Prostate gland (tissue), 2 donors: Measurements from ENCODE around the gene GRIN1. TPM values are rescaled to one million over a fixed set of nuclear protein-coding genes. Genes with fewer than 3 reads are reported as not detected.

ENCODE experiments used
- DNase-seq: peaks from one replicate; pipeline ENCODE4 v3.0.0-alpha.2; 2019; ENCODE audit warnings: low spot score
- H3K27ac ChIP-seq, 2 donors: fragments of 200-600 bp; sonication (generic); 2 replicates each; pipeline ENCODE4 v1.5.1; 2017 to 2019
- H3K27me3 ChIP-seq: fragments of 200-600 bp; sonication (generic); replicated peaks from 2 replicates; pipeline ENCODE4 v1.5.1; 2019; ENCODE audit not compliant: insufficient read depth
- H3K36me3 ChIP-seq, 2 donors: fragments of 200-600 bp; sonication (generic); 1 replicate in 1 of 2; 2 replicates in 1 of 2; pipeline versions ENCODE4 v1.5.1 to v1.8.1; 2017 to 2019
- H3K4me1 ChIP-seq: fragments of 200-600 bp; sonication (generic); replicated peaks from 2 replicates; pipeline ENCODE4 v1.5.1; 2019
- H3K4me3 ChIP-seq, 2 donors: fragments of 200-600 bp; sonication (generic); 2 replicates each; pipeline ENCODE4 v1.5.1; 2017 to 2019
- H3K9me3 ChIP-seq: fragments of 200-600 bp; sonication (generic); 2 replicates; pipeline ENCODE4 v1.5.1; 2017
- POLR2A ChIP-seq: fragments of 450-650 bp; IDR thresholded peaks from one replicate; pipeline ENCODE4 v1.6.1; 2016; ENCODE audit warnings: antibody characterized with exemption, mild to moderate bottlenecking
- POLR2AphosphoS5 ChIP-seq: sonication (generic); formaldehyde crosslinking; IDR thresholded peaks from one replicate; pipeline ENCODE4 v1.6.1; 2017; ENCODE audit warnings: antibody characterized with exemption
- WGBS: methylation state at CpG from one replicate; pipeline ENCODE4 v1.1.5; 2018; 5-methylcytosine and 5-hydroxymethylcytosine counted together
- intact Hi-C: fragments of 100-400 bp; cut with DNase I; formaldehyde crosslinking; loops from one replicate; pipeline ENCODE4 v1.14.2; 2022
- total RNA-seq, 2 donors: library from RNA; depleted of rRNA; stranded (reverse); fragments of >200 nt; gene quantifications; one replicate each; pipeline ENCODE4 v1.1.0, GENCODE V29; 2016
- TF ChIP-seq, protein P1 (sequence below), 4 experiments: fragments of 200-600 bp in 2 of 4; fragments of 450-650 bp in 2 of 4; sonication (generic) in 2 of 4; IDR thresholded peaks; 1 replicate in 3 of 4; 2 replicates in 1 of 4; pipeline ENCODE4 v1.5.1; 2016 to 2019; ENCODE audit warnings: antibody characterized with exemption in 4 of 4, mild to moderate bottlenecking in 2 of 4, moderate library complexity in 2 of 4

GRIN1 gene
- total RNA-seq, 2 donors from 2014 or later: 0.59 to 1.8 TPM

DNA sequence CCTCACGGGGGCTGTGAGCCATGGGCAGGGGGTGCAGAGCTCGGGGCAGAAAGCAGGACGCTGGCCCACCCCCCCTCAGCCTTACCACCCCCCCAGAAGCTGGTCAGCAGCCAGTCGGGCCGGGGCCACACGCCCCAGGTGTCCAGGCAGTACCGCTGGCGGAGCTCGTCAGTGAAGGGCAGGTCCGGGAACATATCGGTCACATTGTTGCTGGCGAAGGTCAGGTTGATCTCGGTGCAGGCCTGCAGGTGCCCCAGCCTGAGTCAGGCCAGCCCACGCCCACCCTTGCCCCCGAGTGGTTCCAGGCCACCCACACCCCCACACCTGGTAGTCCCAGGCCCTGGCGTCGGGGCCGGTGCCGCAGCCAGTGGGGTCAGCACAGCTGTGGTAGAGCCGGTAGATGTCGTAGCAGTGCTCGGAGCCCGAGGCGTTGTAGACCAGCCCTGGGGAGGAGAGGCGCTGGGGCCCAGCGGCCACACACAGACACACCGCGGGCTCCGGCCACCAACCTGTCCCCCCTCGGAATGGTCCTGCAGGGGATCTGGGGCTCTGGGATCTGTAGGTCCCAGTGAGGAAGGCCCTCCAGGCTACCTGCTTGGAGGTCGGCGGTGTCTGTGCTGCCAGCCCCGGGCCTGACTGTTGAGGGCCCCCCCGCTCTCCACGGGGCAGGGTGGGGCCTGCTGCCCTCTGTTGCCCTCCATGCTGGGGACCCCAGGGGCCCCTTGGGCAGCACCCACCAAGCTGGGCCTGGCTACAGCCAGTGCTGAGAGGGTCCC lies 27.0 kb upstream of the GRIN1 start:
- Histone ChIP-seq H3K9me3 (no peaks in the 10 kb centered on the region), H3K27me3 (no peaks in the 10 kb centered on the region), H3K27ac (no peak overlapping the region), H3K36me3 (peaks cover 0 to 15% of the 10 kb centered on the region in 2 donors), H3K4me1 (no peaks in the 10 kb centered on the region), H3K4me3 (no peak overlapping the region)
- 91% methylated on average over 19 of the region's 35 CpGs for WGBS
- no peak for DNase-seq
- intact Hi-C loops: no loop called here
- no peak for TF ChIP-seq POLR2AphosphoS5
- TF ChIP-seq, protein P1, sequence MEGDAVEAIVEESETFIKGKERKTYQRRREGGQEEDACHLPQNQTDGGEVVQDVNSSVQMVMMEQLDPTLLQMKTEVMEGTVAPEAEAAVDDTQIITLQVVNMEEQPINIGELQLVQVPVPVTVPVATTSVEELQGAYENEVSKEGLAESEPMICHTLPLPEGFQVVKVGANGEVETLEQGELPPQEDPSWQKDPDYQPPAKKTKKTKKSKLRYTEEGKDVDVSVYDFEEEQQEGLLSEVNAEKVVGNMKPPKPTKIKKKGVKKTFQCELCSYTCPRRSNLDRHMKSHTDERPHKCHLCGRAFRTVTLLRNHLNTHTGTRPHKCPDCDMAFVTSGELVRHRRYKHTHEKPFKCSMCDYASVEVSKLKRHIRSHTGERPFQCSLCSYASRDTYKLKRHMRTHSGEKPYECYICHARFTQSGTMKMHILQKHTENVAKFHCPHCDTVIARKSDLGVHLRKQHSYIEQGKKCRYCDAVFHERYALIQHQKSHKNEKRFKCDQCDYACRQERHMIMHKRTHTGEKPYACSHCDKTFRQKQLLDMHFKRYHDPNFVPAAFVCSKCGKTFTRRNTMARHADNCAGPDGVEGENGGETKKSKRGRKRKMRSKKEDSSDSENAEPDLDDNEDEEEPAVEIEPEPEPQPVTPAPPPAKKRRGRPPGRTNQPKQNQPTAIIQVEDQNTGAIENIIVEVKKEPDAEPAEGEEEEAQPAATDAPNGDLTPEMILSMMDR (IDR thresholded peaks at IDR 0.05): no peak
- no peak for TF ChIP-seq POLR2A

DNA sequence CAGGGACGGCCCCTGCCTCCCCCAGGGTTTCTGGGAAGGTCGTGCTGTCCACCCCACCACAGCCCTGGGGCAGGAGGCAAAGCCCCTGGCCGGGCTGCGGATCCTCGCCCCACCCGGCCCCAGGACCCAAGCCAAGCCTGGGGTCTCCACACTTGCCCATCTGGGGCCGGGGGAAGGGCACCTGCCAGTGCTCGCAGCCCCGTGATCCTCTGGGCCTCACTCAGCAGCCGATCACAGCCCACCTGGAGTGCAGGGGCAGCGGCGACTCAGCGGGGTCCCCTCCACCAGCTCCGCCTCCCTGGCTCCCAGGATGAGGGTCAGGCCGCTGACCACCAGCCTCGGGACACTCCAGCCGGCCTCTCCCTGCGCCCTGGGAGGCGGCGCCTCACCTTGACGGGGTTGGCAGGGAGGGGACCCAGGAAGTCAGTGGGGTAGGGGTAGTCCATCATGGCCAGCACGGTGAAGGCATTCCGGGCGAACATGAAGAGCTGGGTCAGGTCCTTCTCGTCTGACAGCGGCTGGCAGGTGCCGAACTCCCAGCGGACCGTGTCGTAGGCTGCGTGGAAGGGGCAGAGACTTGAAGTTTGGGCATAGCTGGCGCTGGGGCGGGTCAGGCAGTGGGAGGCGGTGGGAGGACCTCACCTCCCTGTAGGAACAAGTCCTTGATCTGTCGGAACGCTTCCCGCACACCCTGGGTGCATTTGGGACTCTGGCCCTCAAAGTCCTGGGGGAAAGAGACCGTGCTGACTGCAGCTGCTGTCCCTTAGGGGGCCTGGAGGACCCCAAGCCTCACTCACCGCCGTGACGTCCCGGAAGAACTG lies 26.2 kb upstream of the GRIN1 start:
- TF ChIP-seq POLR2AphosphoS5 (no peak), POLR2A (no peak)
- TF ChIP-seq, protein P1 (IDR thresholded peaks at IDR 0.05): no peak
- DNase-seq: no peak
- H3K36me3 ChIP-seq: peaks cover 0 to 7% of the 10 kb centered on the region in 2 donors
- no peaks in the 10 kb centered on the region for H3K4me1 ChIP-seq
- intact Hi-C loops: no loop called here
- 93% methylated on average over 28 of the region's 42 CpGs for WGBS
- no peaks in the 10 kb centered on the region for H3K27me3 ChIP-seq
- H3K4me3 ChIP-seq: no peak overlapping the region
- no peaks in the 10 kb centered on the region for H3K9me3 ChIP-seq
- H3K27ac ChIP-seq: no peak overlapping the region

DNA sequence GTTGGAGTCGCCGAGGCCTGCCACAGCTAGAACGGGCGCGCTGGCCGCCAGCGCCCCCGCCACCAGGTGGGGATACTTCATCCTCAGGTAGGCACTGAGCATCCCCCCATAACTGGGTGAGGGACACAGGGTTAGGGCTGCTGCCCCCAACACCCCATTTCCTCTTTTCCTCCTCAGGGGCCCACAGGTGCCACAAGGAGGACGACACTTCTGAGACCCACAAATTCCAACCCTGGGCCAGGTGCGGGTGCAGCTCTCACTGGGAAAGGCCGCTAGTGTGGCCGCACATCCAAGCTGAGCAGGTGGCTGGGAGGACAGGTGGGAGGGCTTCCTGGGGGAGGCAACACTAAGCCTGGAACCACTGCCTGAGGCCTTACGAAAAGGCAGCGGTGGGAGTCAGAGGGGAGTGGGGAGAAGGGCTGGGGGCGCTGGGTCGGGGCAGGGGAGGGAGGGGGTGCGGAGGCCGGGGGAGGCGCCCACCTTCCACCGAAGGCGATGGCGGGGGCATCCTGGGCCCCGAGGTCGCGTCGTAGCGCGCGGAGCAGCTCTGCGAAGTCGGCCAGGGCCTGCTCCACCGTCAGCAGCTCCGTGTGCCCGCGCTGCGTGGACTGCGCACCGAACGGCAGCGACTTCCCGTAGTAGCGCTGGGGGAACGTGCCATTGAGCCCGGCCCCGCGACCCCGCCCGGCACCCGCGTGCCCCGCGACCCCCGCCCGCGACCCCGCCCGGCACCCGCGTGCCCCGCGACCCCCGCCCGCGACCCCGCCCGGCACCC lies 25.4 kb upstream of the GRIN1 start:
- peak overlapping the region in 1 of 2 donors; percentile 67 for H3K4me3 ChIP-seq

DNA sequence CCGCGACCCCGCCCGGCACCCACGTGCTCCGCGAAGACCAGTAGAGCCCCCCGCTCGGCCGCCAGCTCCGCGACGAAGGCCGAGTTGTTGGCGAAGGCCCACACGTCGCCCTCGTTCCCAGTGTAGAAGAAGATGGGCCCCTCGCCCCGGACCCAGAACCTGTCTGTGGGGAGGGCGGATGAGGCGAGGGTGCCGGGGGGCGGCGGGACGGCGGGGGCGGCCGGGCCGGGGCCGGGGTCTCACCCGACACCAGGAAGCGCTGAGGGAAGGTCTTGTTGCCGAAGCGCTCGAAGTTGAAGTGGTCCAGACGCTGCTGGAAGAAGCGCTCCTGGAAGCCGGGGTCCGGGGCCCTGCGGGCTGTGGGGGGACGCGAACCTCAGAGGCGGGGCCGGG lies 24.7 kb upstream of the GRIN1 start:
- DNase-seq: no peak
- Histone ChIP-seq H3K36me3 (no peaks in the 10 kb centered on the region), H3K4me1 (no peaks in the 10 kb centered on the region), H3K27me3 (no peaks in the 10 kb centered on the region), H3K4me3 (peak overlapping the region; percentile 50 to 67), H3K9me3 (no peaks in the 10 kb centered on the region), H3K27ac (peak overlapping the region in 1 of 2 donors; percentile 47)
- TF ChIP-seq POLR2A (no peak), POLR2AphosphoS5 (no peak)
- TF ChIP-seq, protein P1 (IDR thresholded peaks at IDR 0.05): no peak
- intact Hi-C loops: no loop called here
- 0% methylated on average over 27 of the region's 45 CpGs for WGBS

More for the DNA sequence above, 25.4 kb upstream of the GRIN1 start:
- Histone ChIP-seq H3K4me1 (no peaks in the 10 kb centered on the region), H3K27ac (no peak overlapping the region), H3K9me3 (no peaks in the 10 kb centered on the region), H3K27me3 (no peaks in the 10 kb centered on the region), H3K36me3 (no peaks in the 10 kb centered on the region)
- TF ChIP-seq POLR2A (no peak), POLR2AphosphoS5 (no peak)
- TF ChIP-seq, protein P1 (IDR thresholded peaks at IDR 0.05): no peak
- intact Hi-C loops: no loop called here
- WGBS: 46% methylated on average over 42 of the region's 66 CpGs
- DNase-seq: no peak
